Neural cell (in vitro differentiated cells): ENCODE data around the gene BPIFB4. TPM values are rescaled to one million over a fixed set of nuclear protein-coding genes. Genes with fewer than 3 reads are reported as not detected.

Experiments
- H2AFZ ChIP-seq: fragments of 200-600, 300-800 bp; sonication (generic), shearing (Covaris generic); 2 replicates; pipeline ENCODE4 v1.6.0; 2014; ENCODE audit warnings: low read depth, mild to moderate bottlenecking, antibody characterized with exemption, low read length, moderate library complexity
- H3F3A ChIP-seq: fragments of 200-600 bp; shearing (Covaris generic); 2 replicates; pipeline ENCODE4 v1.6.1; 2016; ENCODE audit warnings: mild to moderate bottlenecking, moderate library complexity, mixed read lengths, antibody characterized with exemption, low read length; ENCODE audit not compliant: insufficient read depth, poor library complexity, severe bottlenecking
- H3K27ac ChIP-seq: fragments of 200-600, 300-800 bp; sonication (generic), shearing (Covaris generic); 2 replicates; pipeline ENCODE4 v1.5.1; 2014; ENCODE audit warnings: mild to moderate bottlenecking, low read length, moderate library complexity
- H3K27me3 ChIP-seq: fragments of 300-800, 200-600 bp; sonication (generic), shearing (Covaris generic); 2 replicates; pipeline ENCODE4 v1.6.0; 2014; ENCODE audit warnings: mild to moderate bottlenecking, low read depth, low read length, moderate library complexity; ENCODE audit not compliant: insufficient read depth
- H3K36me3 ChIP-seq: fragments of 300-800, 200-600 bp; sonication (generic), shearing (Covaris generic); 2 replicates; pipeline ENCODE4 v1.5.1; 2014; ENCODE audit warnings: mild to moderate bottlenecking, antibody characterized with exemption, low read length, moderate library complexity; ENCODE audit not compliant: insufficient read depth
- H3K4me2 ChIP-seq: fragments of 300-800, 200-600 bp; sonication (generic), shearing (Covaris generic); 2 replicates; pipeline ENCODE4 v1.6.0; 2014; ENCODE audit warnings: mild to moderate bottlenecking, low read length
- H3K4me3 ChIP-seq: fragments of 300-800, 200-600 bp; sonication (generic), shearing (Covaris generic); 2 replicates; pipeline ENCODE4 v1.5.1; 2014; ENCODE audit warnings: mild to moderate bottlenecking, low read length, moderate library complexity
- H3K79me2 ChIP-seq: fragments of 200-600 bp; shearing (Covaris generic); replicated peaks from 2 replicates; pipeline ENCODE4 v1.6.0; 2014; ENCODE audit warnings: mild to moderate bottlenecking, low read length, moderate library complexity; ENCODE audit not compliant: insufficient read depth
- H3K9ac ChIP-seq: fragments of 300-800, 200-600 bp; sonication (generic), shearing (Covaris generic); 2 replicates; pipeline ENCODE4 v1.6.1; 2016; ENCODE audit warnings: mild to moderate bottlenecking, low read length, mixed read lengths
- H3K9me2 ChIP-seq: fragments of 200-600 bp; shearing (Covaris generic); 2 replicates; pipeline ENCODE4 v1.6.1; 2016; ENCODE audit warnings: mild to moderate bottlenecking, low read length, mixed read lengths; ENCODE audit not compliant: insufficient read depth
- H3K9me3 ChIP-seq: fragments of 200-600, 300-800 bp; sonication (generic), shearing (Covaris generic); 2 replicates; pipeline ENCODE4 v1.6.1; 2016; ENCODE audit warnings: mild to moderate bottlenecking, mixed run types, low read length, moderate library complexity, mixed read lengths
- H4K20me1 ChIP-seq: fragments of 200-600 bp; shearing (Covaris generic); 2 replicates; pipeline ENCODE4 v1.6.1; 2016; ENCODE audit warnings: mild to moderate bottlenecking, mixed run types; ENCODE audit not compliant: insufficient read depth
- EP300 ChIP-seq: fragments of 450-650 bp; conservative IDR thresholded peaks from 2 replicates; pipeline ENCODE4 v1.6.1; 2014; ENCODE audit warnings: antibody characterized with exemption, mild to moderate bottlenecking, moderate library complexity; ENCODE audit not compliant: poor library complexity, severe bottlenecking
- EZH2 ChIP-seq: fragments of 200-600, 300-800 bp; shearing (Covaris generic), sonication (generic); IDR thresholded peaks from 2 replicates; pipeline ENCODE4 v1.6.1; 2014; ENCODE audit warnings: antibody characterized with exemption, low read length, borderline replicate concordance, mild to moderate bottlenecking; ENCODE audit not compliant: insufficient read depth, poor library complexity, severe bottlenecking
- MXI1 ChIP-seq: fragments of 450-650 bp; conservative IDR thresholded peaks from 2 replicates; pipeline ENCODE4 v1.6.1; 2014; ENCODE audit warnings: antibody characterized with exemption, mild to moderate bottlenecking; ENCODE audit not compliant: poor library complexity, severe bottlenecking
- POLR2AphosphoS5 ChIP-seq: IDR thresholded peaks from 2 replicates; pipeline ENCODE4 v1.6.1; 2012
- RAD21 ChIP-seq: fragments of 450-650 bp; conservative IDR thresholded peaks from 2 replicates; pipeline ENCODE4 v1.6.1; 2014; ENCODE audit warnings: antibody characterized with exemption, mild to moderate bottlenecking, moderate library complexity
- SMC3 ChIP-seq: fragments of 450-650 bp; conservative IDR thresholded peaks from 2 replicates; pipeline ENCODE4 v1.6.1; 2014; ENCODE audit warnings: antibody characterized with exemption, mild to moderate bottlenecking, moderate library complexity; ENCODE audit not compliant: poor library complexity
- TAF1 ChIP-seq: IDR thresholded peaks from 2 replicates; pipeline ENCODE4 v1.6.1; 2012; ENCODE audit warnings: low read depth
- polyA plus RNA-seq: library from polyadenylated mRNA; depleted of rRNA; stranded (reverse); fragments of >200 nt; gene quantifications from 2 replicates; pipeline ENCODE4 v1.2.3, GENCODE V29; 2014
- TF ChIP-seq, protein P1 (sequence below): IDR thresholded peaks from 2 replicates; pipeline ENCODE4 v1.6.1; 2012; ENCODE audit warnings: borderline replicate concordance
- TF ChIP-seq, protein P2 (sequence below): fragments of 450-650 bp; IDR thresholded peaks from 2 replicates; pipeline ENCODE4 v1.5.1; 2014; ENCODE audit warnings: antibody characterized with exemption, mild to moderate bottlenecking, moderate library complexity; ENCODE audit not compliant: poor library complexity, severe bottlenecking

Gene BPIFB4
- polyA plus RNA-seq, 1 donor from 2014 or later: not detected

DNA sequence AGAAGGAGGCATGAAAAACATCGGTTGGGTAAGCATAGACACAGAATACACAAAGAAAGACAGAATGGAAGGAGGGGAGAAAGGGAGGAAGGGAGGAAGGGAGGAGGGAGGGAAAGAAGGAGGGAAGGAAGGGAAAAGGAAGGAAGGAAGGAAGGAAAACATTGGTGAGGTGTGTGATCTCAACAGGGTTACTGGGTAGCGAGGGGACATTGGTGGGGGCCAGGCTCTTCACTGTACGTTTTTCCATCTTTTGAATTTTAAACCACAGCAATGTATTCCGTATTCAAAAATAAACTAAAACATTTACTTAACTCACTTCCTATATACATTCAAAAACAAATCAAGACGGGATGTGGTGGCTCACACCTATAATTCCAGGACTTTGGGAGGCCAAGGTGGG is 67.9 kb downstream of the BPIFB4 start:
- H3K4me3 ChIP-seq: no peak overlapping the region
- no peak for TF ChIP-seq EZH2
- H3F3A ChIP-seq: no peaks in the 10 kb centered on the region

DNA sequence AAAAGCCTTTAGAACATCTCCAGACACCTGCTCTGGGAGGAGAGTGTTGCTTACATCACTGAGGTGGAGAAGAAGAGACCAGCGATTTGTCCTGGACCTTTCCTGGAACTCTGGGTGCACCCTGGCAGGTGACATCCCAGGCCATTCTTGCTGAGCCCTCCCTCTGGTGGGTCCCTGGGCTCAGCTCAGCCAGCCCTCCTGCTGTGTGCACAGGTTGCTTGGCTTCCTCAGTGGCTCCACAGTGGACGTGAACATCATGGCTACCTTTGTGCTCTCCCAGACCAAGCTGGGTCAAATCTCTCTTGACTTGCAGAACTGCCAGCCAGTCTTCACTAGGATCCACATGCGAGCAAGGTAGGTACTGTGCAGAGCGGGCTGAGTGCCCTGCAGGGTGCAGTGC is 68.6 kb downstream of the BPIFB4 start:
- no peak overlapping the region for H3K27ac ChIP-seq
- no peaks in the 10 kb centered on the region for H3K27me3 ChIP-seq
- no peaks in the 10 kb centered on the region for H3K36me3 ChIP-seq
- no peak for TF ChIP-seq TAF1
- no peak for TF ChIP-seq MXI1
- TF ChIP-seq POLR2AphosphoS5: no peak
- no peak for TF ChIP-seq SMC3
- no peak for TF ChIP-seq RAD21
- H4K20me1 ChIP-seq: no peaks in the 10 kb centered on the region
- no peak overlapping the region for H3K9ac ChIP-seq
- H3F3A ChIP-seq: no peaks in the 10 kb centered on the region
- no peaks in the 10 kb centered on the region for H3K79me2 ChIP-seq
- no peak overlapping the region for H3K4me2 ChIP-seq
- no peaks in the 10 kb centered on the region for H3K9me2 ChIP-seq
- H3K4me3 ChIP-seq: no peak overlapping the region
- H3K9me3 ChIP-seq: no peaks in the 10 kb centered on the region
- no peak overlapping the region for H2AFZ ChIP-seq

More for the DNA sequence above, 67.9 kb downstream of the BPIFB4 start:
- Histone ChIP-seq H3K27ac (no peak overlapping the region), H3K9me2 (no peaks in the 10 kb centered on the region), H4K20me1 (no peaks in the 10 kb centered on the region), H3K9ac (no peak overlapping the region), H3K9me3 (no peaks in the 10 kb centered on the region), H3K36me3 (no peaks in the 10 kb centered on the region), H3K79me2 (no peaks in the 10 kb centered on the region), H3K4me2 (no peak overlapping the region), H2AFZ (no peak overlapping the region), H3K27me3 (no peaks in the 10 kb centered on the region)

DNA sequence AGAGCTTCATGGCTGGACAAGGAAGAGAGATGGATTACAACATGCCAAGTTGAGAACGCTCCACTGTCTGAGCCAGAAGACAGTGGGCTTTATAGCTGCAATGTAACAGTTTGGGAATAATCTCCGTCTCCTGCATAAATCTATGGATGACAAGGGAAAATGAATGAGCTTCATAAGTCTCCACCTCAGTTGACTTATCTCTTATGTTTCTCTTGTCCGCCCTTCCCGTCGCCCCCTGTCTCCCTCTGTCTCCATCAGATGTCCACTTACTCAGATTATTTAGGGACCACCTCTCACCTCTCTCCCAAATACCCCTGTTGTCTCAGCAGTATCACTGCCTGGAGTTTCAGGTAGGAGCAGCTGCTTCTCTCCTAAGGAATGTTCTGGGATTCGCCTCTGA is 74.8 kb downstream of the BPIFB4 start:
- H3K27me3 ChIP-seq: no peaks in the 10 kb centered on the region
- H3K27ac ChIP-seq: no peak overlapping the region
- TF ChIP-seq, protein P1, sequence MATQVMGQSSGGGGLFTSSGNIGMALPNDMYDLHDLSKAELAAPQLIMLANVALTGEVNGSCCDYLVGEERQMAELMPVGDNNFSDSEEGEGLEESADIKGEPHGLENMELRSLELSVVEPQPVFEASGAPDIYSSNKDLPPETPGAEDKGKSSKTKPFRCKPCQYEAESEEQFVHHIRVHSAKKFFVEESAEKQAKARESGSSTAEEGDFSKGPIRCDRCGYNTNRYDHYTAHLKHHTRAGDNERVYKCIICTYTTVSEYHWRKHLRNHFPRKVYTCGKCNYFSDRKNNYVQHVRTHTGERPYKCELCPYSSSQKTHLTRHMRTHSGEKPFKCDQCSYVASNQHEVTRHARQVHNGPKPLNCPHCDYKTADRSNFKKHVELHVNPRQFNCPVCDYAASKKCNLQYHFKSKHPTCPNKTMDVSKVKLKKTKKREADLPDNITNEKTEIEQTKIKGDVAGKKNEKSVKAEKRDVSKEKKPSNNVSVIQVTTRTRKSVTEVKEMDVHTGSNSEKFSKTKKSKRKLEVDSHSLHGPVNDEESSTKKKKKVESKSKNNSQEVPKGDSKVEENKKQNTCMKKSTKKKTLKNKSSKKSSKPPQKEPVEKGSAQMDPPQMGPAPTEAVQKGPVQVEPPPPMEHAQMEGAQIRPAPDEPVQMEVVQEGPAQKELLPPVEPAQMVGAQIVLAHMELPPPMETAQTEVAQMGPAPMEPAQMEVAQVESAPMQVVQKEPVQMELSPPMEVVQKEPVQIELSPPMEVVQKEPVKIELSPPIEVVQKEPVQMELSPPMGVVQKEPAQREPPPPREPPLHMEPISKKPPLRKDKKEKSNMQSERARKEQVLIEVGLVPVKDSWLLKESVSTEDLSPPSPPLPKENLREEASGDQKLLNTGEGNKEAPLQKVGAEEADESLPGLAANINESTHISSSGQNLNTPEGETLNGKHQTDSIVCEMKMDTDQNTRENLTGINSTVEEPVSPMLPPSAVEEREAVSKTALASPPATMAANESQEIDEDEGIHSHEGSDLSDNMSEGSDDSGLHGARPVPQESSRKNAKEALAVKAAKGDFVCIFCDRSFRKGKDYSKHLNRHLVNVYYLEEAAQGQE: no peak
- TF ChIP-seq EZH2: no peak
- no peak for TF ChIP-seq SMC3
- TF ChIP-seq EP300: no peak
- TF ChIP-seq MXI1: no peak
- TF ChIP-seq RAD21: no peak
- TF ChIP-seq TAF1: no peak
- TF ChIP-seq, protein P2, sequence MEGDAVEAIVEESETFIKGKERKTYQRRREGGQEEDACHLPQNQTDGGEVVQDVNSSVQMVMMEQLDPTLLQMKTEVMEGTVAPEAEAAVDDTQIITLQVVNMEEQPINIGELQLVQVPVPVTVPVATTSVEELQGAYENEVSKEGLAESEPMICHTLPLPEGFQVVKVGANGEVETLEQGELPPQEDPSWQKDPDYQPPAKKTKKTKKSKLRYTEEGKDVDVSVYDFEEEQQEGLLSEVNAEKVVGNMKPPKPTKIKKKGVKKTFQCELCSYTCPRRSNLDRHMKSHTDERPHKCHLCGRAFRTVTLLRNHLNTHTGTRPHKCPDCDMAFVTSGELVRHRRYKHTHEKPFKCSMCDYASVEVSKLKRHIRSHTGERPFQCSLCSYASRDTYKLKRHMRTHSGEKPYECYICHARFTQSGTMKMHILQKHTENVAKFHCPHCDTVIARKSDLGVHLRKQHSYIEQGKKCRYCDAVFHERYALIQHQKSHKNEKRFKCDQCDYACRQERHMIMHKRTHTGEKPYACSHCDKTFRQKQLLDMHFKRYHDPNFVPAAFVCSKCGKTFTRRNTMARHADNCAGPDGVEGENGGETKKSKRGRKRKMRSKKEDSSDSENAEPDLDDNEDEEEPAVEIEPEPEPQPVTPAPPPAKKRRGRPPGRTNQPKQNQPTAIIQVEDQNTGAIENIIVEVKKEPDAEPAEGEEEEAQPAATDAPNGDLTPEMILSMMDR: no peak
- no peak for TF ChIP-seq POLR2AphosphoS5
- no peaks in the 10 kb centered on the region for H3K79me2 ChIP-seq
- H3F3A ChIP-seq: no peaks in the 10 kb centered on the region
- H3K9me2 ChIP-seq: no peaks in the 10 kb centered on the region
- no peaks in the 10 kb centered on the region for H3K9me3 ChIP-seq
- no peak overlapping the region for H2AFZ ChIP-seq
- H3K4me2 ChIP-seq: no peak overlapping the region
- H3K4me3 ChIP-seq: no peak overlapping the region
- no peak overlapping the region for H3K9ac ChIP-seq
- no peaks in the 10 kb centered on the region for H4K20me1 ChIP-seq
- H3K36me3 ChIP-seq: no peaks in the 10 kb centered on the region
